IPS-18c (cell line): ENCODE data around the gene BDKRB1.

Experiments
- H3K4me3 ChIP-seq: 2 replicates; pipeline ENCODE4 v1.7.0; 2013; ENCODE audit warnings: low read depth, mild to moderate bottlenecking, low read length, moderate library complexity; ENCODE audit not compliant: insufficient read depth
- H3K9me3 ChIP-seq: one replicate; pipeline ENCODE4 v1.6.1; 2013; ENCODE audit warnings: mild to moderate bottlenecking, low read length, moderate library complexity; ENCODE audit not compliant: control insufficient read depth, insufficient read depth

BDKRB1 gene

GRCh38 chr14:96268431-96269358 lies 12.7 kb downstream of the BDKRB1 start:
- Histone ChIP-seq H3K9me3 (no peaks in the 10 kb centered on the region), H3K4me3 (no peak overlapping the region)

GRCh38 chr14:96269359-96269710 lies 13.3 kb downstream of the BDKRB1 start:
- Histone ChIP-seq H3K4me3 (no peak overlapping the region), H3K9me3 (no peaks in the 10 kb centered on the region)

GRCh38 chr14:96270565-96271420 lies 14.8 kb downstream of the BDKRB1 start:
- H3K4me3 ChIP-seq: no peak overlapping the region

GRCh38 chr14:96271421-96271762 lies 15.4 kb downstream of the BDKRB1 start:
- Histone ChIP-seq H3K4me3 (no peak overlapping the region), H3K9me3 (no peaks in the 10 kb centered on the region)

More at GRCh38 chr14:96270565-96271420, 14.8 kb downstream of the BDKRB1 start:
- no peaks in the 10 kb centered on the region for H3K9me3 ChIP-seq

- no peaks in the 10 kb centered on the region for H3K9me3 ChIP-seq
- H3K4me3 ChIP-seq: no peak overlapping the region
Measured at GRCh38 chr14:96272777-96273473, 16.9 kb downstream of the BDKRB1 start.

GRCh38 chr14:96273629-96274028 lies 17.6 kb downstream of the BDKRB1 start:
- Histone ChIP-seq H3K4me3 (no peak overlapping the region), H3K9me3 (no peaks in the 10 kb centered on the region)

- Histone ChIP-seq H3K4me3 (no peak overlapping the region), H3K9me3 (no peaks in the 10 kb centered on the region)
Measured at GRCh38 chr14:96274122-96274521, 18.1 kb downstream of the BDKRB1 start.

GRCh38 chr14:96274543-96274942 lies 18.5 kb downstream of the BDKRB1 start:
- H3K9me3 ChIP-seq: no peaks in the 10 kb centered on the region
- H3K4me3 ChIP-seq: no peak overlapping the region

- Histone ChIP-seq H3K4me3 (no peak overlapping the region), H3K9me3 (no peaks in the 10 kb centered on the region)
Measured at GRCh38 chr14:96275177-96276112, 19.4 kb downstream of the BDKRB1 start.

GRCh38 chr14:96277890-96278289 lies 21.9 kb downstream of the BDKRB1 start:
- no peaks in the 10 kb centered on the region for H3K9me3 ChIP-seq
- H3K4me3 ChIP-seq: no peak overlapping the region

- no peaks in the 10 kb centered on the region for H3K9me3 ChIP-seq
Measured at GRCh38 chr14:96279564-96279963, 23.6 kb downstream of the BDKRB1 start.

GRCh38 chr14:96280104-96280503 lies 24.1 kb downstream of the BDKRB1 start:
- H3K4me3 ChIP-seq: no peak overlapping the region
- no peaks in the 10 kb centered on the region for H3K9me3 ChIP-seq

More at GRCh38 chr14:96279564-96279963, 23.6 kb downstream of the BDKRB1 start:
- H3K4me3 ChIP-seq: no peak overlapping the region

- no peak overlapping the region for H3K4me3 ChIP-seq
Measured at GRCh38 chr14:96281486-96281885, 25.5 kb downstream of the BDKRB1 start.

GRCh38 chr14:96284008-96284407 lies 28.0 kb downstream of the BDKRB1 start:
- no peak overlapping the region for H3K4me3 ChIP-seq
- H3K9me3 ChIP-seq: no peaks in the 10 kb centered on the region

More at GRCh38 chr14:96281486-96281885, 25.5 kb downstream of the BDKRB1 start:
- H3K9me3 ChIP-seq: no peaks in the 10 kb centered on the region

- Histone ChIP-seq H3K9me3 (no peaks in the 10 kb centered on the region), H3K4me3 (no peak overlapping the region)
Measured at GRCh38 chr14:96284430-96284829, 28.4 kb downstream of the BDKRB1 start.

GRCh38 chr14:96285667-96286066 lies 29.7 kb downstream of the BDKRB1 start:
- H3K4me3 ChIP-seq: no peak overlapping the region

More at GRCh38 chr14:96285667-96286066, 29.7 kb downstream of the BDKRB1 start:
- H3K9me3 ChIP-seq: no peaks in the 10 kb centered on the region
